Inflammatory macrophage (primary cell): Measurements from ENCODE around the gene ATP5PO.
A peak's percentile ranks its signal among the peaks of the same experiment; 100 is the strongest.
"Not testable (repeated sequence)": the region's sequence is repeated elsewhere in the genome, so short reads cannot be mapped to it uniquely, and the experiment has no call there.

ENCODE experiments used
- DNase-seq, 2 donors: peaks; one replicate each; pipeline ENCODE4 v3.0.0-alpha.2; 2020 to 2022

The ATP5PO gene

GRCh38 chr21:33897739-33898138, 17.9 kb downstream of the ATP5PO start:
- no peak for DNase-seq

GRCh38 chr21:33897098-33897497, 18.5 kb downstream of the ATP5PO start:
- DNase-seq = no peak

GRCh38 chr21:33896691-33897090, 18.9 kb downstream of the ATP5PO start:
- DNase-seq = no peak

GRCh38 chr21:33895356-33895755, 20.2 kb downstream of the ATP5PO start:
- DNase-seq = no peak

GRCh38 chr21:33894736-33895288, 20.8 kb downstream of the ATP5PO start:
- DNase-seq = peak; percentile 78 to 89

- no peak for DNase-seq
Measured at GRCh38 chr21:33893917-33894316, 21.7 kb downstream of the ATP5PO start.

GRCh38 chr21:33892853-33893252, 22.8 kb downstream of the ATP5PO start:
- no peak for DNase-seq

- DNase-seq = no peak
Measured at GRCh38 chr21:33890187-33890586, 25.4 kb downstream of the ATP5PO start.

- DNase-seq = no peak
Measured at GRCh38 chr21:33886321-33886720, 29.3 kb downstream of the ATP5PO start.

GRCh38 chr21:33885172-33885514, 30.5 kb downstream of the ATP5PO start:
- no peak for DNase-seq

GRCh38 chr21:33884376-33885171, 31.0 kb downstream of the ATP5PO start:
- DNase-seq = no peak

GRCh38 chr21:33883118-33883517, 32.5 kb downstream of the ATP5PO start:
- DNase-seq = no peak

- no peak for DNase-seq
Measured at GRCh38 chr21:33881689-33882440, 33.7 kb downstream of the ATP5PO start.

- DNase-seq = no peak
Measured at GRCh38 chr21:33880626-33881025, 35.0 kb downstream of the ATP5PO start.

GRCh38 chr21:33878824-33879223, 36.8 kb downstream of the ATP5PO start:
- no peak for DNase-seq

GRCh38 chr21:33875026-33875695, 40.4 kb downstream of the ATP5PO start:
- DNase-seq = no peak

GRCh38 chr21:33874161-33874560, 41.4 kb downstream of the ATP5PO start:
- no peak for DNase-seq

GRCh38 chr21:33872881-33873515, 42.6 kb downstream of the ATP5PO start:
- no peak for DNase-seq

GRCh38 chr21:33871171-33871570, 44.4 kb downstream of the ATP5PO start:
- peak in 1 of 2 donors; percentile 7 for DNase-seq

GRCh38 chr21:33870768-33871167, 44.8 kb downstream of the ATP5PO start:
- DNase-seq = no peak

- DNase-seq = peak; percentile 10 to 24
Measured at GRCh38 chr21:33869873-33870272, 45.7 kb downstream of the ATP5PO start.

- DNase-seq = not testable (repeated sequence)
Measured at GRCh38 chr21:33867868-33868267, 47.7 kb downstream of the ATP5PO start.

- no peak for DNase-seq
Measured at GRCh38 chr21:33866826-33867225, 48.8 kb downstream of the ATP5PO start.
